Measurements from ENCODE around the gene KLHL9. TPM values are rescaled to one million over a fixed set of nuclear protein-coding genes. Genes with fewer than 3 reads are reported as not detected.

Gene KLHL9
- total RNA-seq, 2 donors from 2014 or later = 20.4 to 23.9 TPM

GRCh38 chr9:21322911-21323461 is 12.2 kb downstream of the KLHL9 start:
- no peaks in the 10 kb centered on the region for H3K4me1 ChIP-seq
- no peak overlapping the region for H3K9ac ChIP-seq (ENCODE audit: low read depth in 2 of 2, low read length in 2 of 2)
- H3K36me3 ChIP-seq = no peaks in the 10 kb centered on the region
- intact Hi-C loops (cut with DNase I) = loop anchor here (5.0 kb wide), 1 partner anchor 74 kb away; no protein-coding TSS in a partner anchor
- H3K4me3 ChIP-seq = no peak overlapping the region
- DNase-seq = no peak
- TF ChIP-seq CTCF (IDR thresholded peaks at IDR 0.05) = no peak
- H3K27ac ChIP-seq = no peak overlapping the region
- no peaks in the 10 kb centered on the region for H3K27me3 ChIP-seq
- H3K9me3 ChIP-seq = no peaks in the 10 kb centered on the region

- intact Hi-C loops (cut with DNase I) = loop anchor here (5.0 kb wide), 1 partner anchor 77 kb away; no protein-coding TSS in a partner anchor
- H3K9ac ChIP-seq (ENCODE audit: low read depth in 2 of 2, low read length in 2 of 2) = no peak overlapping the region
Measured at GRCh38 chr9:21320465-21320864, 14.7 kb downstream of the KLHL9 start.

GRCh38 chr9:21317956-21318923 is 17.0 kb downstream of the KLHL9 start:
- intact Hi-C loops (cut with DNase I) = loop anchor here (10.0 kb wide), 1 partner anchor 477 kb away; no protein-coding TSS in a partner anchor

More at GRCh38 chr9:21320465-21320864, 14.7 kb downstream of the KLHL9 start:
- H3K27ac ChIP-seq = no peak overlapping the region
- no peak overlapping the region for H3K4me3 ChIP-seq
- no peaks in the 10 kb centered on the region for H3K36me3 ChIP-seq
- no peaks in the 10 kb centered on the region for H3K4me1 ChIP-seq
- H3K9me3 ChIP-seq = no peaks in the 10 kb centered on the region
- no peaks in the 10 kb centered on the region for H3K27me3 ChIP-seq
- no peak for TF ChIP-seq CTCF (IDR thresholded peaks at IDR 0.05)
- no peak for DNase-seq

GRCh38 chr9:21316860-21317259 is 18.3 kb downstream of the KLHL9 start:
- Histone ChIP-seq H3K9me3 (no peaks in the 10 kb centered on the region), H3K27ac (no peak overlapping the region), H3K4me3 (no peak overlapping the region), H3K27me3 (no peaks in the 10 kb centered on the region), H3K4me1 (no peaks in the 10 kb centered on the region), H3K36me3 (no peaks in the 10 kb centered on the region), H3K9ac (ENCODE audit: low read depth in 2 of 2, low read length in 2 of 2) (no peak overlapping the region)
- intact Hi-C loops (cut with DNase I) = loop anchor here (10.0 kb wide), 1 partner anchor 478 kb away; no protein-coding TSS in a partner anchor
- DNase-seq = no peak
- TF ChIP-seq CTCF (IDR thresholded peaks at IDR 0.05) = no peak

More at GRCh38 chr9:21317956-21318923, 17.0 kb downstream of the KLHL9 start:
- Histone ChIP-seq H3K36me3 (no peaks in the 10 kb centered on the region), H3K4me1 (no peaks in the 10 kb centered on the region), H3K9me3 (no peaks in the 10 kb centered on the region), H3K4me3 (no peak overlapping the region), H3K9ac (ENCODE audit: low read depth in 2 of 2, low read length in 2 of 2) (no peak overlapping the region), H3K27me3 (no peaks in the 10 kb centered on the region), H3K27ac (no peak overlapping the region)
- peak; percentile 47 for DNase-seq
- TF ChIP-seq CTCF (IDR thresholded peaks at IDR 0.05) = peak; percentile 57

GRCh38 chr9:21316032-21316842 is 19.0 kb downstream of the KLHL9 start:
- intact Hi-C loops (cut with DNase I) = loop anchor here (10.0 kb wide), 1 partner anchor 479 kb away; no protein-coding TSS in a partner anchor
- DNase-seq = no peak
- no peak overlapping the region for H3K27ac ChIP-seq

More at GRCh38 chr9:21316032-21316842, 19.0 kb downstream of the KLHL9 start:
- no peaks in the 10 kb centered on the region for H3K27me3 ChIP-seq
- H3K9ac ChIP-seq (ENCODE audit: low read depth in 2 of 2, low read length in 2 of 2) = no peak overlapping the region
- no peaks in the 10 kb centered on the region for H3K36me3 ChIP-seq
- H3K4me1 ChIP-seq = no peaks in the 10 kb centered on the region
- no peaks in the 10 kb centered on the region for H3K9me3 ChIP-seq
- TF ChIP-seq CTCF (IDR thresholded peaks at IDR 0.05) = no peak
- no peak overlapping the region for H3K4me3 ChIP-seq
